K562 (cell line): Measurements from ENCODE around the gene CCDC77. TPM values are rescaled to one million over a fixed set of nuclear protein-coding genes. Genes with fewer than 3 reads are reported as not detected.

ENCODE experiments used
- ARID1B ChIP-seq: fragments of 450-650 bp; IDR thresholded peaks from 2 replicates; pipeline ENCODE4 v1.6.1; 2016; ENCODE audit warnings: antibody characterized with exemption, mild to moderate bottlenecking, inconsistent platforms
- CBFA2T3 ChIP-seq: fragments of 450-650 bp; IDR thresholded peaks from 2 replicates; pipeline ENCODE4 v1.6.1; 2017
- CBFB ChIP-seq: sonication (generic); formaldehyde crosslinking; IDR thresholded peaks from 2 replicates; pipeline ENCODE4 v1.4.0; 2020; ENCODE audit warnings: mild to moderate bottlenecking, missing genetic modification reagents
- FUS ChIP-seq: fragments of 200-400 bp; formaldehyde crosslinking; optimal IDR thresholded peaks from 2 replicates; pipeline ENCODE3; 2017; ENCODE audit warnings: low read depth, low read length
- HDAC2 ChIP-seq: fragments of 450-650 bp; IDR thresholded peaks from 2 replicates; pipeline ENCODE4 v1.6.1; 2016; ENCODE audit warnings: mild to moderate bottlenecking
- KDM1A ChIP-seq, 2 experiments: fragments of 450-650 bp; IDR thresholded peaks; 2 replicates each; pipeline ENCODE4 v1.6.1; 2016; ENCODE audit warnings: mild to moderate bottlenecking in 2 of 2
- MIER1 ChIP-seq: fragments of 450-650 bp; IDR thresholded peaks from 2 replicates; pipeline ENCODE4 v1.6.1; 2016; ENCODE audit warnings: antibody characterized with exemption, mild to moderate bottlenecking, low read depth
- MTA2 ChIP-seq: fragments of 450-650 bp; IDR thresholded peaks from 2 replicates; pipeline ENCODE4 v1.6.1; 2016; ENCODE audit warnings: low read depth
- SOX6 ChIP-seq: fragments of 450-650 bp; IDR thresholded peaks from 2 replicates; pipeline ENCODE4 v1.6.1; 2014; ENCODE audit warnings: mild to moderate bottlenecking
- TCF3 ChIP-seq: sonication (generic); formaldehyde crosslinking; IDR thresholded peaks from 2 replicates; pipeline ENCODE4 v1.4.0; 2020; ENCODE audit warnings: mild to moderate bottlenecking, missing genetic modification reagents
- ZNF232 ChIP-seq: sonication (generic); formaldehyde crosslinking; IDR thresholded peaks from 2 replicates; pipeline ENCODE4 v1.8.0; 2022; ENCODE audit warnings: mild to moderate bottlenecking, missing genetic modification reagents
- ZNF695 ChIP-seq: fragments of 450-650 bp; formaldehyde crosslinking; IDR thresholded peaks from 2 replicates; pipeline ENCODE4 v1.4.0; 2020; ENCODE audit warnings: mild to moderate bottlenecking, moderate library complexity
- polyA plus RNA-seq, 8 experiments: library from polyadenylated mRNA; depleted of rRNA in 4 of 8; stranded (reverse) in 5 of 8; unstranded in 3 of 8; fragments of >200 nt; fragmentation: Nextera tagmentation in 2 of 8; fragmentation: Illumina TruSeq in 1 of 8; extraction: Ambion mirVana in 2 of 8; extraction: Trizol in 1 of 8; gene quantifications; 2 replicates each; pipeline versions ENCODE4 v1.2.1 to v1.2.3, GENCODE V29; 2011 to 2014; ENCODE audit warnings: inconsistent platforms in 1 of 8, missing spikeins in 1 of 8
- total RNA-seq, 7 experiments: library from RNA; depleted of rRNA in 6 of 7; stranded (reverse); fragments of >200 nt in 6 of 7; fragmentation: Illumina TruSeq in 2 of 7; extraction: Trizol in 2 of 7; gene quantifications; 2 replicates each; pipeline versions ENCODE4 v1.2.1 to v1.2.3, GENCODE V29; 2011 to 2021; ENCODE audit warnings: low replicate concordance in 1 of 7
- TF ChIP-seq, protein P1 (sequence below): fragments of 250-450 bp; sonication (Bioruptor Pico); IDR thresholded peaks from 2 replicates; pipeline ENCODE4 v1.5.0; 2021; ENCODE audit warnings: mild to moderate bottlenecking, borderline replicate concordance
- TF ChIP-seq, protein P2 (sequence below): fragments of 450-650 bp; IDR thresholded peaks from 2 replicates; pipeline ENCODE4 v1.6.1; 2016
- TF ChIP-seq, protein P3 (sequence below), 3 experiments: IDR thresholded peaks in 2 of 3; conservative IDR thresholded peaks in 1 of 3; 2 replicates each; pipeline ENCODE4 v1.5.1; 2011 to 2012; ENCODE audit warnings: low read length in 3 of 3, mild to moderate bottlenecking in 3 of 3, control low read depth in 2 of 3, improper control_type of control experiment in 1 of 3, inconsistent platforms in 1 of 3, low read depth in 1 of 3, mixed read lengths in 1 of 3, moderate library complexity in 1 of 3; ENCODE audit not compliant: insufficient read depth in 2 of 3
- TF ChIP-seq, protein P4 (sequence below): IDR thresholded peaks from 2 replicates; pipeline ENCODE4 v1.6.1; 2014; ENCODE audit warnings: antibody characterized with exemption
- TF ChIP-seq, protein P5 (sequence below), 2 experiments: fragments of 150-350 bp in 1 of 2; IDR thresholded peaks; 2 replicates each; pipeline ENCODE4 v1.6.1; 2012 to 2016; ENCODE audit warnings: low read depth in 2 of 2, low read length in 2 of 2, mild to moderate bottlenecking in 1 of 2, moderate library complexity in 1 of 2
- TF ChIP-seq, protein P6 (sequence below): fragments of 250-450 bp; sonication (Bioruptor Pico); IDR thresholded peaks from 2 replicates; pipeline ENCODE4 v1.4.0; 2020; ENCODE audit warnings: borderline replicate concordance

Gene CCDC77
- total and polyA plus RNA-seq, 9 of the 15 experiments (the other 6 are each of a cell fraction or from before 2014, with no cell fraction given), result 10.5 to 26.5 (median 17.8) TPM

DNA sequence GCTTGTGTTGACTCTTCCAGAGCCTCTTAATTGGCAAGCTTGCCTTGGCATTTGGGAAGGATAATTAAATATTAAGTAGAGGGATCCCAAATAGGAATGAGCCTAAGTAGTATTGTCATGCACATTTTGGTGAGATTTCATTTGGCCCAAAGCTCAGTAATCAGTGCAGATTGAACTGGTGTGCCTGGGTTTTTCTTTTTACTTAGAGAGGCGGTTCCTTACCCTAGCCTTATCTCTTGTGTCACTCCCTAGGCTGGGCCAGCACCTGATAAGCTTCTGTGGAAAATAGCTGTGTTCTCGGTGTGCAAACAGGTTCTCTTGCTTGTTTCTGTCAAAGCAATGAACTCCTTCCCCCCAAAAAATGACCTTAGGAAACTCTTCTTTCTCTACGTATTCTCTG, 49.0 kb downstream of the CCDC77 start (continued):
- TF ChIP-seq, protein P1, sequence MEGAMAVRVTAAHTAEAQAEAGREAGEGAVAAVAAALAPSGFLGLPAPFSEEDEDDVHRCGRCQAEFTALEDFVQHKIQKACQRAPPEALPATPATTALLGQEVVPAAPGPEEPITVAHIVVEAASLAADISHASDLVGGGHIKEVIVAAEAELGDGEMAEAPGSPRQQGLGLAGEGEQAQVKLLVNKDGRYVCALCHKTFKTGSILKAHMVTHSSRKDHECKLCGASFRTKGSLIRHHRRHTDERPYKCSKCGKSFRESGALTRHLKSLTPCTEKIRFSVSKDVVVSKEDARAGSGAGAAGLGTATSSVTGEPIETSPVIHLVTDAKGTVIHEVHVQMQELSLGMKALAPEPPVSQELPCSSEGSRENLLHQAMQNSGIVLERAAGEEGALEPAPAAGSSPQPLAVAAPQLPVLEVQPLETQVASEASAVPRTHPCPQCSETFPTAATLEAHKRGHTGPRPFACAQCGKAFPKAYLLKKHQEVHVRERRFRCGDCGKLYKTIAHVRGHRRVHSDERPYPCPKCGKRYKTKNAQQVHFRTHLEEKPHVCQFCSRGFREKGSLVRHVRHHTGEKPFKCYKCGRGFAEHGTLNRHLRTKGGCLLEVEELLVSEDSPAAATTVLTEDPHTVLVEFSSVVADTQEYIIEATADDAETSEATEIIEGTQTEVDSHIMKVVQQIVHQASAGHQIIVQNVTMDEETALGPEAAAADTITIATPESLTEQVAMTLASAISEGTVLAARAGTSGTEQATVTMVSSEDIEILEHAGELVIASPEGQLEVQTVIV, result no peak
- 0 out of 2 replicates have a peak, but pooled peaks have one; percentile 21 for TF ChIP-seq SOX6
- TF ChIP-seq ARID1B, result peak; percentile 66
- peak; percentile 31; the same call in 1 of the 2 replicates for TF ChIP-seq MTA2
- TF ChIP-seq FUS, result no peak
- TF ChIP-seq CBFA2T3, result peak; percentile 77
- no peak for TF ChIP-seq MIER1
- TF ChIP-seq, protein P2, sequence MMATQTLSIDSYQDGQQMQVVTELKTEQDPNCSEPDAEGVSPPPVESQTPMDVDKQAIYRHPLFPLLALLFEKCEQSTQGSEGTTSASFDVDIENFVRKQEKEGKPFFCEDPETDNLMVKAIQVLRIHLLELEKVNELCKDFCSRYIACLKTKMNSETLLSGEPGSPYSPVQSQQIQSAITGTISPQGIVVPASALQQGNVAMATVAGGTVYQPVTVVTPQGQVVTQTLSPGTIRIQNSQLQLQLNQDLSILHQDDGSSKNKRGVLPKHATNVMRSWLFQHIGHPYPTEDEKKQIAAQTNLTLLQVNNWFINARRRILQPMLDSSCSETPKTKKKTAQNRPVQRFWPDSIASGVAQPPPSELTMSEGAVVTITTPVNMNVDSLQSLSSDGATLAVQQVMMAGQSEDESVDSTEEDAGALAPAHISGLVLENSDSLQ, result peak; percentile 15; the same call in 1 of the 2 replicates
- TF ChIP-seq KDM1A (IDR thresholded peaks at IDR 0.05), result peak; percentile 89 to 92
- TF ChIP-seq CBFB (CRISPR knock-in tag), result no peak
- TF ChIP-seq, protein P3, sequence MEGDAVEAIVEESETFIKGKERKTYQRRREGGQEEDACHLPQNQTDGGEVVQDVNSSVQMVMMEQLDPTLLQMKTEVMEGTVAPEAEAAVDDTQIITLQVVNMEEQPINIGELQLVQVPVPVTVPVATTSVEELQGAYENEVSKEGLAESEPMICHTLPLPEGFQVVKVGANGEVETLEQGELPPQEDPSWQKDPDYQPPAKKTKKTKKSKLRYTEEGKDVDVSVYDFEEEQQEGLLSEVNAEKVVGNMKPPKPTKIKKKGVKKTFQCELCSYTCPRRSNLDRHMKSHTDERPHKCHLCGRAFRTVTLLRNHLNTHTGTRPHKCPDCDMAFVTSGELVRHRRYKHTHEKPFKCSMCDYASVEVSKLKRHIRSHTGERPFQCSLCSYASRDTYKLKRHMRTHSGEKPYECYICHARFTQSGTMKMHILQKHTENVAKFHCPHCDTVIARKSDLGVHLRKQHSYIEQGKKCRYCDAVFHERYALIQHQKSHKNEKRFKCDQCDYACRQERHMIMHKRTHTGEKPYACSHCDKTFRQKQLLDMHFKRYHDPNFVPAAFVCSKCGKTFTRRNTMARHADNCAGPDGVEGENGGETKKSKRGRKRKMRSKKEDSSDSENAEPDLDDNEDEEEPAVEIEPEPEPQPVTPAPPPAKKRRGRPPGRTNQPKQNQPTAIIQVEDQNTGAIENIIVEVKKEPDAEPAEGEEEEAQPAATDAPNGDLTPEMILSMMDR (IDR thresholded peaks at IDR 0.05 in 2 of 3, conservative IDR thresholded peaks at IDR 0.05 in 1 of 3; ENCODE audit: insufficient read depth in 2 of 3, low read depth in 1 of 3, low read length in 3 of 3), result no peak
- TF ChIP-seq ZNF695 (CRISPR knock-in tag), result no peak
- TF ChIP-seq HDAC2, result peak; percentile 65
- TF ChIP-seq, protein P4, sequence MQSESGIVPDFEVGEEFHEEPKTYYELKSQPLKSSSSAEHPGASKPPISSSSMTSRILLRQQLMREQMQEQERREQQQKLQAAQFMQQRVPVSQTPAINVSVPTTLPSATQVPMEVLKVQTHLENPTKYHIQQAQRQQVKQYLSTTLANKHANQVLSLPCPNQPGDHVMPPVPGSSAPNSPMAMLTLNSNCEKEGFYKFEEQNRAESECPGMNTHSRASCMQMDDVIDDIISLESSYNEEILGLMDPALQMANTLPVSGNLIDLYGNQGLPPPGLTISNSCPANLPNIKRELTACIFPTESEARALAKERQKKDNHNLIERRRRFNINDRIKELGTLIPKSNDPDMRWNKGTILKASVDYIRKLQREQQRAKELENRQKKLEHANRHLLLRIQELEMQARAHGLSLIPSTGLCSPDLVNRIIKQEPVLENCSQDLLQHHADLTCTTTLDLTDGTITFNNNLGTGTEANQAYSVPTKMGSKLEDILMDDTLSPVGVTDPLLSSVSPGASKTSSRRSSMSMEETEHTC, result no peak
- TF ChIP-seq, protein P5, sequence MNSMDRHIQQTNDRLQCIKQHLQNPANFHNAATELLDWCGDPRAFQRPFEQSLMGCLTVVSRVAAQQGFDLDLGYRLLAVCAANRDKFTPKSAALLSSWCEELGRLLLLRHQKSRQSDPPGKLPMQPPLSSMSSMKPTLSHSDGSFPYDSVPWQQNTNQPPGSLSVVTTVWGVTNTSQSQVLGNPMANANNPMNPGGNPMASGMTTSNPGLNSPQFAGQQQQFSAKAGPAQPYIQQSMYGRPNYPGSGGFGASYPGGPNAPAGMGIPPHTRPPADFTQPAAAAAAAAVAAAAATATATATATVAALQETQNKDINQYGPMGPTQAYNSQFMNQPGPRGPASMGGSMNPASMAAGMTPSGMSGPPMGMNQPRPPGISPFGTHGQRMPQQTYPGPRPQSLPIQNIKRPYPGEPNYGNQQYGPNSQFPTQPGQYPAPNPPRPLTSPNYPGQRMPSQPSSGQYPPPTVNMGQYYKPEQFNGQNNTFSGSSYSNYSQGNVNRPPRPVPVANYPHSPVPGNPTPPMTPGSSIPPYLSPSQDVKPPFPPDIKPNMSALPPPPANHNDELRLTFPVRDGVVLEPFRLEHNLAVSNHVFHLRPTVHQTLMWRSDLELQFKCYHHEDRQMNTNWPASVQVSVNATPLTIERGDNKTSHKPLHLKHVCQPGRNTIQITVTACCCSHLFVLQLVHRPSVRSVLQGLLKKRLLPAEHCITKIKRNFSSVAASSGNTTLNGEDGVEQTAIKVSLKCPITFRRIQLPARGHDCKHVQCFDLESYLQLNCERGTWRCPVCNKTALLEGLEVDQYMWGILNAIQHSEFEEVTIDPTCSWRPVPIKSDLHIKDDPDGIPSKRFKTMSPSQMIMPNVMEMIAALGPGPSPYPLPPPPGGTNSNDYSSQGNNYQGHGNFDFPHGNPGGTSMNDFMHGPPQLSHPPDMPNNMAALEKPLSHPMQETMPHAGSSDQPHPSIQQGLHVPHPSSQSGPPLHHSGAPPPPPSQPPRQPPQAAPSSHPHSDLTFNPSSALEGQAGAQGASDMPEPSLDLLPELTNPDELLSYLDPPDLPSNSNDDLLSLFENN (IDR thresholded peaks at IDR 0.05; ENCODE audit: low read depth in 2 of 2, low read length in 2 of 2), result no peak
- TF ChIP-seq TCF3 (CRISPR knock-in tag), result peak; percentile 66
- TF ChIP-seq ZNF232 (CRISPR knock-in tag), result no peak
- TF ChIP-seq, protein P6, sequence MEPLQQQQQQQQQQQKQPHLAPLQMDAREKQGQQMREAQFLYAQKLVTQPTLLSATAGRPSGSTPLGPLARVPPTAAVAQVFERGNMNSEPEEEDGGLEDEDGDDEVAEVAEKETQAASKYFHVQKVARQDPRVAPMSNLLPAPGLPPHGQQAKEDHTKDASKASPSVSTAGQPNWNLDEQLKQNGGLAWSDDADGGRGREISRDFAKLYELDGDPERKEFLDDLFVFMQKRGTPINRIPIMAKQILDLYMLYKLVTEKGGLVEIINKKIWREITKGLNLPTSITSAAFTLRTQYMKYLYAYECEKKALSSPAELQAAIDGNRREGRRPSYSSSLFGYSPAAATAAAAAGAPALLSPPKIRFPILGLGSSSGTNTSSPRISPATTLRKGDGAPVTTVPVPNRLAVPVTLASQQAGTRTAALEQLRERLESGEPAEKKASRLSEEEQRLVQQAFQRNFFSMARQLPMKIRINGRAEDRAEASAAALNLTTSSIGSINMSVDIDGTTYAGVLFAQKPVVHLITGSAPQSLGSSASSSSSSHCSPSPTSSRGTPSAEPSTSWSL (CRISPR knock-in tag), result no peak
